K562 (cell line): ENCODE results near the gene ATP2A2. TPM values are rescaled to one million over a fixed set of nuclear protein-coding genes. Genes with fewer than 3 reads are reported as not detected.

ENCODE experiments used
- ARID1B ChIP-seq: fragments of 450-650 bp; IDR thresholded peaks from 2 replicates; pipeline ENCODE4 v1.6.1; 2016; ENCODE audit warnings: antibody characterized with exemption, mild to moderate bottlenecking, inconsistent platforms
- ATF1 ChIP-seq, 2 experiments: fragments of 450-650 bp in 1 of 2; IDR thresholded peaks; 2 replicates each; pipeline ENCODE4 v1.6.1; 2016; ENCODE audit warnings: missing compliant biosample characterization in 1 of 2, missing genetic modification characterization in 1 of 2
- CBFA2T3 ChIP-seq: fragments of 450-650 bp; IDR thresholded peaks from 2 replicates; pipeline ENCODE4 v1.6.1; 2017
- ELF4 ChIP-seq: fragments of 450-650 bp; formaldehyde crosslinking; IDR thresholded peaks from 2 replicates; pipeline ENCODE4 v1.4.0; 2022; ENCODE audit warnings: missing genetic modification characterization
- EP400 ChIP-seq: fragments of 450-650 bp; IDR thresholded peaks from 2 replicates; pipeline ENCODE4 v1.6.1; 2017; ENCODE audit warnings: antibody characterized with exemption, mild to moderate bottlenecking, moderate library complexity
- FOSL1 ChIP-seq: fragments of 200-800 bp; sonication (Bioruptor generic); conservative IDR thresholded peaks from 2 replicates; pipeline ENCODE4 v1.6.1; 2016; ENCODE audit warnings: missing genetic modification characterization, missing compliant biosample characterization
- RCOR1 ChIP-seq, 2 experiments: IDR thresholded peaks; 2 replicates each; pipeline ENCODE4 v1.6.1; 2012; ENCODE audit warnings: low read depth in 2 of 2, low read length in 2 of 2, borderline replicate concordance in 1 of 2, improper control_type of control experiment in 1 of 2
- TBL1XR1 ChIP-seq, 2 experiments: IDR thresholded peaks; 2 replicates each; pipeline ENCODE4 v1.6.1; 2012; ENCODE audit warnings: improper control_type of control experiment in 2 of 2, low read length in 2 of 2, mild to moderate bottlenecking in 1 of 2
- XRCC3 ChIP-seq: fragments of 450-650 bp; IDR thresholded peaks from 2 replicates; pipeline ENCODE4 v1.6.1; 2017; ENCODE audit warnings: mild to moderate bottlenecking, moderate library complexity
- ZBTB7A ChIP-seq: IDR thresholded peaks from 2 replicates; pipeline ENCODE4 v1.6.1; 2011; ENCODE audit warnings: low read depth, mild to moderate bottlenecking, low read length, moderate library complexity, borderline replicate concordance; ENCODE audit not compliant: control insufficient read depth
- ZFPM2 ChIP-seq: fragments of 250-450 bp; sonication (Bioruptor Pico); IDR thresholded peaks from 2 replicates; pipeline ENCODE4 v1.5.1; 2022; ENCODE audit warnings: mild to moderate bottlenecking
- ZNF445 ChIP-seq: fragments of 250-450 bp; sonication (Bioruptor Pico); IDR thresholded peaks from 2 replicates; pipeline ENCODE4 v1.4.0; 2020; ENCODE audit warnings: low read depth, mild to moderate bottlenecking, moderate library complexity
- ZSCAN29 ChIP-seq: fragments of 450-650 bp; IDR thresholded peaks from 2 replicates; pipeline ENCODE4 v1.6.1; 2017
- polyA plus RNA-seq, 8 experiments: library from polyadenylated mRNA; depleted of rRNA in 4 of 8; stranded (reverse) in 5 of 8; unstranded in 3 of 8; fragments of >200 nt; fragmentation: Nextera tagmentation in 2 of 8; fragmentation: Illumina TruSeq in 1 of 8; extraction: Ambion mirVana in 2 of 8; extraction: Trizol in 1 of 8; gene quantifications; 2 replicates each; pipeline versions ENCODE4 v1.2.1 to v1.2.3, GENCODE V29; 2011 to 2014; ENCODE audit warnings: inconsistent platforms in 1 of 8, missing spikeins in 1 of 8
- total RNA-seq, 7 experiments: library from RNA; depleted of rRNA in 6 of 7; stranded (reverse); fragments of >200 nt in 6 of 7; fragmentation: Illumina TruSeq in 2 of 7; extraction: Trizol in 2 of 7; gene quantifications; 2 replicates each; pipeline versions ENCODE4 v1.2.1 to v1.2.3, GENCODE V29; 2011 to 2021; ENCODE audit warnings: low replicate concordance in 1 of 7
- TF ChIP-seq, protein P1 (sequence below), 2 experiments: fragments of 450-650 bp; IDR thresholded peaks; 2 replicates each; pipeline ENCODE4 v1.6.1; 2016
- TF ChIP-seq, protein P2 (sequence below): IDR thresholded peaks from 2 replicates; pipeline ENCODE4 v1.6.1; 2012; ENCODE audit warnings: low read depth, low read length, improper control_type of control experiment, borderline replicate concordance
- TF ChIP-seq, protein P3 (sequence below): fragments of 150-350 bp; conservative IDR thresholded peaks from 2 replicates; pipeline ENCODE4 v1.6.1; 2014; ENCODE audit warnings: low read length
- TF ChIP-seq, protein P4 (sequence below), 2 experiments: fragments of 450-650 bp in 1 of 2; sonication (generic) in 1 of 2; formaldehyde crosslinking in 1 of 2; IDR thresholded peaks in 1 of 2; conservative IDR thresholded peaks in 1 of 2; 2 replicates each; pipeline versions ENCODE4 v1.6.1 to v1.8.1; 2016 to 2023; ENCODE audit warnings: mild to moderate bottlenecking in 2 of 2, moderate library complexity in 2 of 2, inconsistent platforms in 1 of 2, missing genetic modification reagents in 1 of 2
- TF ChIP-seq, protein P5 (sequence below), 2 experiments: fragments of 200-800 bp in 1 of 2; sonication (Bioruptor generic) in 1 of 2; sonication (generic) in 1 of 2; formaldehyde crosslinking in 1 of 2; IDR thresholded peaks in 1 of 2; conservative IDR thresholded peaks in 1 of 2; 2 replicates each; pipeline versions ENCODE4 v1.5.0 to v1.6.1; 2016 to 2020; ENCODE audit warnings: missing compliant biosample characterization in 1 of 2, missing genetic modification characterization in 1 of 2, missing genetic modification reagents in 1 of 2

Gene ATP2A2
- total and polyA plus RNA-seq, 9 of the 15 experiments (the other 6 are each of a cell fraction or from before 2014, with no cell fraction given): 5.2 to 205 (median 51.6) TPM

DNA sequence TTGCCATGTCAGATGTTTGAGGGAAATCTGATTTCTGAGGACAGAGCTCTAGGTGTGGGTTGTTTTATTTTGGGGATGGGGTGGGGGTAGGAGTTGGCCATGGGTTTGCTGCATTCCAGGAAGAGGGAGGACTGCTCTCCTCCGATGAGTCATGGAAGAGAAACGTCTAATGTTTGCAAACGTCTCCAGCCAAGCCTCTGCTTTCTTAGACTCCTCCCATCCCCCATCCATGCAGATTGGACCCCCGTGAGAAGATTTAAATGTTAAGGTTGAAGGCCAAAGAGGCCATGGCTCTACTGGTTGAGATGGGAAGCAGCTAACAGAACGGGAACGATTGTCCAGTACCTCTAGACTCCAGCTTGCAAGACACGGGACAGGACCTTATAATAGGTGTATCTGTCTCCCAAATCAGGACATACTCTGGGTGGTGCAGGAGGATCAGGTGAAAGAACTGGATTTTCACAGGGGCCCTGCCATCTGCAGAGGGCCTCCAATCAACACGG lies 11.4 kb upstream of the ATP2A2 start (continued):
- TF ChIP-seq, protein P1, sequence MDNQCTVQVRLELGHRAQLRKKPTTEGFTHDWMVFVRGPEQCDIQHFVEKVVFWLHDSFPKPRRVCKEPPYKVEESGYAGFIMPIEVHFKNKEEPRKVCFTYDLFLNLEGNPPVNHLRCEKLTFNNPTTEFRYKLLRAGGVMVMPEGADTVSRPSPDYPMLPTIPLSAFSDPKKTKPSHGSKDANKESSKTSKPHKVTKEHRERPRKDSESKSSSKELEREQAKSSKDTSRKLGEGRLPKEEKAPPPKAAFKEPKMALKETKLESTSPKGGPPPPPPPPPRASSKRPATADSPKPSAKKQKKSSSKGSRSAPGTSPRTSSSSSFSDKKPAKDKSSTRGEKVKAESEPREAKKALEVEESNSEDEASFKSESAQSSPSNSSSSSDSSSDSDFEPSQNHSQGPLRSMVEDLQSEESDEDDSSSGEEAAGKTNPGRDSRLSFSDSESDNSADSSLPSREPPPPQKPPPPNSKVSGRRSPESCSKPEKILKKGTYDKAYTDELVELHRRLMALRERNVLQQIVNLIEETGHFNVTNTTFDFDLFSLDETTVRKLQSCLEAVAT (IDR thresholded peaks at IDR 0.05): 0 out of 4 replicates have a peak, but pooled peaks of 1 of the 2 experiments have one; percentile 31
- TF ChIP-seq ELF4 (CRISPR knock-in tag) (no peak), EP400 (peak; percentile 26; the same call in 1 of the 2 replicates), ZBTB7A (0 out of 2 replicates have a peak, but pooled peaks have one; percentile 0), ATF1 (CRISPR knock-in tag; IDR thresholded peaks at IDR 0.05) (no peak), ATF1 (tag; IDR thresholded peaks at IDR 0.05) (no peak), RCOR1 (IDR thresholded peaks at IDR 0.05; ENCODE audit: borderline replicate concordance in 1 of 2, low read depth in 2 of 2, low read length in 2 of 2) (peak in 1 of 2 experiments; percentile 80; a peak in 1 of 4 replicates), FOSL1 (peak; percentile 92), ZNF445 (no peak), ZFPM2 (CRISPR knock-in tag) (no peak), ZSCAN29 (no peak), XRCC3 (no peak), CBFA2T3 (peak; percentile 23; the same call in 1 of the 2 replicates), TBL1XR1 (IDR thresholded peaks at IDR 0.05; ENCODE audit: low read length in 2 of 2) (0 out of 4 replicates have a peak, but pooled peaks of 1 of the 2 experiments have one; percentile 52), ARID1B (peak; percentile 73)
- TF ChIP-seq, protein P2, sequence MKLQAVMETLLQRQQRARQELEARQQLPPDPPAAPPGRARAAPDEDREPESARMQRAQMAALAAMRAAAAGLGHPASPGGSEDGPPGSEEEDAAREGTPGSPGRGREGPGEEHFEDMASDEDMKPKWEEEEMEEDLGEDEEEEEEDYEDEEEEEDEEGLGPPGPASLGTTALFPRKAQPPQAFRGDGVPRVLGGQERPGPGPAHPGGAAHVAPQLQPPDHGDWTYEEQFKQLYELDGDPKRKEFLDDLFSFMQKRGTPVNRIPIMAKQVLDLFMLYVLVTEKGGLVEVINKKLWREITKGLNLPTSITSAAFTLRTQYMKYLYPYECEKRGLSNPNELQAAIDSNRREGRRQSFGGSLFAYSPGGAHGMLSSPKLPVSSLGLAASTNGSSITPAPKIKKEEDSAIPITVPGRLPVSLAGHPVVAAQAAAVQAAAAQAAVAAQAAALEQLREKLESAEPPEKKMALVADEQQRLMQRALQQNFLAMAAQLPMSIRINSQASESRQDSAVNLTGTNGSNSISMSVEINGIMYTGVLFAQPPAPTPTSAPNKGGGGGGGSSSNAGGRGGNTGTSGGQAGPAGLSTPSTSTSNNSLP: no peak
- TF ChIP-seq, protein P3, sequence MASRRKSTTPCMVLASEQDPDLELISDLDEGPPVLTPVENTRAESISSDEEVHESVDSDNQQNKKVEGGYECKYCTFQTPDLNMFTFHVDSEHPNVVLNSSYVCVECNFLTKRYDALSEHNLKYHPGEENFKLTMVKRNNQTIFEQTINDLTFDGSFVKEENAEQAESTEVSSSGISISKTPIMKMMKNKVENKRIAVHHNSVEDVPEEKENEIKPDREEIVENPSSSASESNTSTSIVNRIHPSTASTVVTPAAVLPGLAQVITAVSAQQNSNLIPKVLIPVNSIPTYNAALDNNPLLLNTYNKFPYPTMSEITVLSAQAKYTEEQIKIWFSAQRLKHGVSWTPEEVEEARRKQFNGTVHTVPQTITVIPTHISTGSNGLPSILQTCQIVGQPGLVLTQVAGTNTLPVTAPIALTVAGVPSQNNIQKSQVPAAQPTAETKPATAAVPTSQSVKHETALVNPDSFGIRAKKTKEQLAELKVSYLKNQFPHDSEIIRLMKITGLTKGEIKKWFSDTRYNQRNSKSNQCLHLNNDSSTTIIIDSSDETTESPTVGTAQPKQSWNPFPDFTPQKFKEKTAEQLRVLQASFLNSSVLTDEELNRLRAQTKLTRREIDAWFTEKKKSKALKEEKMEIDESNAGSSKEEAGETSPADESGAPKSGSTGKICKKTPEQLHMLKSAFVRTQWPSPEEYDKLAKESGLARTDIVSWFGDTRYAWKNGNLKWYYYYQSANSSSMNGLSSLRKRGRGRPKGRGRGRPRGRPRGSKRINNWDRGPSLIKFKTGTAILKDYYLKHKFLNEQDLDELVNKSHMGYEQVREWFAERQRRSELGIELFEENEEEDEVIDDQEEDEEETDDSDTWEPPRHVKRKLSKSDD: no peak
- TF ChIP-seq, protein P4, sequence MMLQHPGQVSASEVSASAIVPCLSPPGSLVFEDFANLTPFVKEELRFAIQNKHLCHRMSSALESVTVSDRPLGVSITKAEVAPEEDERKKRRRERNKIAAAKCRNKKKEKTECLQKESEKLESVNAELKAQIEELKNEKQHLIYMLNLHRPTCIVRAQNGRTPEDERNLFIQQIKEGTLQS (IDR thresholded peaks at IDR 0.05): peak; percentile 91
- TF ChIP-seq, protein P4 (CRISPR knock-in tag; conservative IDR thresholded peaks at IDR 0.05): no peak
- TF ChIP-seq, protein P5, sequence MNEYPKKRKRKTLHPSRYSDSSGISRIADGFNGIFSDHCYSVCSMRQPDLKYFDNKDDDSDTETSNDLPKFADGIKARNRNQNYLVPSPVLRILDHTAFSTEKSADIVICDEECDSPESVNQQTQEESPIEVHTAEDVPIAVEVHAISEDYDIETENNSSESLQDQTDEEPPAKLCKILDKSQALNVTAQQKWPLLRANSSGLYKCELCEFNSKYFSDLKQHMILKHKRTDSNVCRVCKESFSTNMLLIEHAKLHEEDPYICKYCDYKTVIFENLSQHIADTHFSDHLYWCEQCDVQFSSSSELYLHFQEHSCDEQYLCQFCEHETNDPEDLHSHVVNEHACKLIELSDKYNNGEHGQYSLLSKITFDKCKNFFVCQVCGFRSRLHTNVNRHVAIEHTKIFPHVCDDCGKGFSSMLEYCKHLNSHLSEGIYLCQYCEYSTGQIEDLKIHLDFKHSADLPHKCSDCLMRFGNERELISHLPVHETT (CRISPR knock-in tag; conservative IDR thresholded peaks at IDR 0.05 in 1 of 2, IDR thresholded peaks at IDR 0.05 in 1 of 2): 0 out of 4 replicates have a peak, but pooled peaks of 1 of the 2 experiments have one; percentile 31
